Effector memory CD8-positive, alpha-beta T cell (primary cell): ENCODE results near the gene FANCM.
A peak's percentile ranks its signal among the peaks of the same experiment; 100 is the strongest.
"Not testable (repeated sequence)": the region's sequence is repeated elsewhere in the genome, so short reads cannot be mapped to it uniquely, and the experiment has no call there.

ENCODE experiments used
- ATAC-seq: fragments of 150-1000 bp; cut with Tn5 transposase; replicated peaks from 2 replicates; pipeline ENCODE4 v1.10.0; 2021; ENCODE audit warnings: mild to moderate bottlenecking, moderate library complexity
- DNase-seq, 3 experiments: peaks; one replicate each; pipeline ENCODE4 v3.0.0; 2021
- H3K27ac Mint-ChIP-seq, 2 donors: one replicate each; pipeline ENCODE4 v1.8.0; 2022; ENCODE audit warnings: mild to moderate bottlenecking in 2 of 2, mixed read lengths in 2 of 2, moderate library complexity in 2 of 2
- H3K27me3 Mint-ChIP-seq, 2 donors: one replicate each; pipeline ENCODE4 v1.8.0; 2022; ENCODE audit warnings: mixed read lengths in 2 of 2
- H3K36me3 Mint-ChIP-seq: one replicate; pipeline ENCODE4 v1.8.0; 2022; ENCODE audit warnings: mild to moderate bottlenecking, moderate library complexity, mixed read lengths; ENCODE audit not compliant: insufficient read depth
- H3K4me1 Mint-ChIP-seq, 2 donors: one replicate each; pipeline ENCODE4 v1.8.0; 2022; ENCODE audit warnings: low read depth in 2 of 2, mixed read lengths in 2 of 2
- H3K4me3 Mint-ChIP-seq, 2 donors: one replicate each; pipeline ENCODE4 v1.8.0; 2022; ENCODE audit warnings: mild to moderate bottlenecking in 2 of 2, mixed read lengths in 2 of 2, moderate library complexity in 2 of 2
- H3K9me3 Mint-ChIP-seq, 2 donors: one replicate each; pipeline ENCODE4 v1.8.0; 2022; ENCODE audit warnings: mixed read lengths in 2 of 2

The FANCM gene

DNA sequence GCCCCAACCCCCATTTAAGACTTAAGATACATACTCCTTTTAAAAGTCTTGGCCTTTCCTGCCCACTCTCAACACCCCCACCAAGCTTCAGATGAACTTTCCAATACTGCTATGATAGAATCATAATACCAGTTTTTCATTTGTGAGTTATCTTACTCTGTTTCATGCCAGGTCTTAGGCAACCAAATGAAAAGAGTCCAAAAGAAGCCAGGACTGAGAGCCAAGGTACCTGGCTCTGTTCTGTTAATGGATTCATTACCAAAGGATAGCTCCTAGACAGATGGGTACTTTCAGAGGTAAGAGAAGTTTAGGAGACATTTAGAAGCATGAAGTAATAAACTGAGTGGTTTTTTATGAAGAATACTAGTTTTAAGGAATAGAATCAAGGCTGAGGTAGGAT, 34.2 kb downstream of the FANCM start:
- Mint-ChIP-seq H3K4me3 (no peak overlapping the region), H3K4me1 (no peaks in the 10 kb centered on the region), H3K27me3 (no peaks in the 10 kb centered on the region), H3K27ac (no peak overlapping the region), H3K9me3 (no peaks in the 10 kb centered on the region), H3K36me3 (peaks cover 11% of the 10 kb centered on the region)
- no peak for DNase-seq
- no peak for ATAC-seq

DNA sequence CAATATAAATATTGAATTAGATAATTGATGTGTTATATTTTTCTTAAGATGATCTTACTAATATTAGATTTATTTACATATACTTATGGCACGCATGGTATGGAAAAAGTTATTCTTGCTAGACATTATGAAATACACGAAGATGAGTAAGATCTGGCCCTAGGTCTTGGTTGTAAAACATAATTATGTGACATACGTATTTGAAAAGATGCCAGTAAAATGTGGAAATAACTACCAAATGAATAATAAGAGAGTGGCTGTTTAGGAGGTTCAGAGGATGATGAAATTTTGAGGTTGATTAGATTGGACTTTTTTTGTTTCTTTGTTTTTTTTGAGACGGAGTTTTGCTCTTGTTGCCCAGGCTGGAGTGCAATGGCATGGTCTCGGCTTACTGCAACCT, 41.3 kb downstream of the FANCM start:
- Mint-ChIP-seq H3K9me3 (no peaks in the 10 kb centered on the region), H3K4me3 (no peak overlapping the region), H3K36me3 (peaks cover 4% of the 10 kb centered on the region), H3K27me3 (no peaks in the 10 kb centered on the region), H3K27ac (no peak overlapping the region), H3K4me1 (no peaks in the 10 kb centered on the region)
- no peak for ATAC-seq
- DNase-seq = no peak

DNA sequence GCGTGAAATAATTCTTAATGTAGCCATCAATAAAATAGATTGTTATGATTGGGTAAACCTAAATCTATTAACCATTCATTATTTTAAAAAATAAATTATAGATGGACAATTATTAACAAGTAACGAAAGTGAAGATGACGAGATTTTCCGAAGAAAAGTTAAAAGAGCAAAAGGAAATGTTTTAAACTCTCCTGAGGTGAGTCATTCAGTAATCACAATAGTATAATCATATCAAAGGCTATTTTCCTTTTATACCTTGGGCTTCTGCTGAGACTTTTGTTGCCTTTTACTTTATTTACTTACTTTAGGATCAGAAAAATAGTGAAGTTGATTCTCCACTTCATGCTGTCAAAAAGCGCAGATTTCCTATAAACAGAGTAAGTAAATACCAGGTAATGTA, 45.6 kb downstream of the FANCM start:
- Mint-ChIP-seq H3K4me3 (no peak overlapping the region), H3K27ac (no peak overlapping the region), H3K36me3 (peaks cover 6% of the 10 kb centered on the region), H3K4me1 (no peaks in the 10 kb centered on the region), H3K27me3 (no peaks in the 10 kb centered on the region), H3K9me3 (no peaks in the 10 kb centered on the region)
- no peak for DNase-seq
- no peak for ATAC-seq

DNA sequence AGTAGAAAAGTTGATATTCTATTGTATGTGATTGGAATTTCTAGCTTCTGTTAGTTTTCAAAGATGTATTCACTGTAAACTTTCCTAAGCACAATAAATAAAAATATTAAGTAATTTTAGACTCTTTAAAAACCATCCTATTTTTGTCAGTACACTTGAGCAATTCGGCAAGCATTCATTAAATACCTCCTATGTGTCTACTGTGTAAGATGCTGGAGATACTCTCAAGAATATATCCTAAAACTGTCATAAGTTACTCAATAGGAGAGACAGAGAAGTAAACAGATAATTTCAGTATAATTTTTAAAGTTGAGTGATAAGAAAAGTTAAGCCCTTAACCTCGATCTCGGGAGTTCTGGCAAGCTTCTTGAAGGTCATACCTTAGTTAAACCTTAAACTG, 46.1 kb downstream of the FANCM start:
- no peak overlapping the region for H3K4me3 Mint-ChIP-seq
- no peaks in the 10 kb centered on the region for H3K27me3 Mint-ChIP-seq

DNA sequence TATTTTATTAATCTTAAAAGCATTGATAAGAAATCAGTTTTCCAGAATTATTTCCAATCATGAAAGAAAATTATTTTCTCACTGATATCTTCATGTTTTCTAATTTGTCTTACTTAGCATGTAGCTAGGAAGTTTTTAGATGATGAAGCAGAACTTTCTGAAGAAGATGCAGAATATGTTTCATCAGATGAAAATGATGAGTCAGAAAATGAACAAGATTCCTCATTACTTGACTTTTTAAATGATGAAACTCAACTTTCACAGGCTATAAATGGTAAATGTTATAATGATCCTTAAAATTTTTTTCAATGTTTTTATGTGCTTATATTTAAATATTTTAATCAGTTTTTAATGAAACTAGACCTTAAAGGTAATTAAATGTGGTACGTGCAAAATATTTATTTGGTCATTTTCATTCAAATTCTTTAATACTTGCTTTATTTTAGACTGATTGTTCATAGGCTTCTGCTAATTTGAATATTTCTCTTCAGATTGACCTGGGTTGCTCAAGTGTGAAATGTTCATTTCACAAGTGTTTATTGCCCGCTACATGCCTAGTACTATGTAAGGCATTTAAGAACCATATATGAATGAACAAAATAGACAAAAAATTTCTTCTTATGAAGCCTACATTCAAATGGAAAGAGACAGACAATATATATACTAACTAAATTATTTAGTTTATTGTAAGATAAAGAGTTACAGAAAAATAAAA, 49.5 kb downstream of the FANCM start:
- ATAC-seq (no peak), DNase-seq (no peak)
- Mint-ChIP-seq H3K4me3 (no peak overlapping the region), H3K36me3 (peaks cover 13% of the 10 kb centered on the region), H3K4me1 (no peaks in the 10 kb centered on the region), H3K27me3 (no peaks in the 10 kb centered on the region), H3K27ac (no peak overlapping the region), H3K9me3 (no peaks in the 10 kb centered on the region)

More for the DNA sequence above, 46.1 kb downstream of the FANCM start:
- H3K9me3 Mint-ChIP-seq = no peaks in the 10 kb centered on the region
- DNase-seq = no peak
- no peak overlapping the region for H3K27ac Mint-ChIP-seq
- no peaks in the 10 kb centered on the region for H3K4me1 Mint-ChIP-seq
- peaks cover 6% of the 10 kb centered on the region for H3K36me3 Mint-ChIP-seq
- ATAC-seq = no peak

DNA sequence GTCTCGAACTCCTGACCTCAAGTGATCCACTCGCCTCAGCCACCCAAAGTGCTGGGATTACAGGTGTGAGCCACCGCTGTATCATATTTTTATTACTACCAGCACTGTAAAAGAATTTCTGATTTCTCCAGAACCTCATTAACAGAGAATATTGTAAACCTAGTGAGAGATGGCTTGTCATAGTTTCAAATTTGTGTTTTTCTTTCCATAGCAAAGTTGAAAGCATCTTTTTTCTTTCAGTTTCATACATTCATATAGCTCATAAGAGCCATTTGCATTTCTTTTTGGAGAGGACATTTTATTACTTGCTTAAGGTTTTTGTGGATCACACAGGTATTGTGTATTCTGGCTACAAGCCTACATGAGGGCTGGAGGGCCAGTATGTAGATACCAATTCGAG, 59.2 kb downstream of the FANCM start:
- H3K4me3 Mint-ChIP-seq = no peak overlapping the region
- no peaks in the 10 kb centered on the region for H3K27me3 Mint-ChIP-seq
- no peak for DNase-seq
- peak overlapping the region; percentile 41 to 51 for H3K27ac Mint-ChIP-seq
- ATAC-seq = no peak
- H3K9me3 Mint-ChIP-seq = no peaks in the 10 kb centered on the region
- peaks cover 7% of the 10 kb centered on the region for H3K36me3 Mint-ChIP-seq
- H3K4me1 Mint-ChIP-seq = no peaks in the 10 kb centered on the region

- DNase-seq = no peak
- no peaks in the 10 kb centered on the region for H3K4me1 Mint-ChIP-seq
- ATAC-seq = no peak
- no peaks in the 10 kb centered on the region for H3K9me3 Mint-ChIP-seq
- H3K36me3 Mint-ChIP-seq = peaks cover 13% of the 10 kb centered on the region
- H3K4me3 Mint-ChIP-seq = no peak overlapping the region
- no peaks in the 10 kb centered on the region for H3K27me3 Mint-ChIP-seq
- H3K27ac Mint-ChIP-seq = no peak overlapping the region
These were observed 62.8 kb downstream of the FANCM start for GRCh38 chr14:45198551-45198950.

DNA sequence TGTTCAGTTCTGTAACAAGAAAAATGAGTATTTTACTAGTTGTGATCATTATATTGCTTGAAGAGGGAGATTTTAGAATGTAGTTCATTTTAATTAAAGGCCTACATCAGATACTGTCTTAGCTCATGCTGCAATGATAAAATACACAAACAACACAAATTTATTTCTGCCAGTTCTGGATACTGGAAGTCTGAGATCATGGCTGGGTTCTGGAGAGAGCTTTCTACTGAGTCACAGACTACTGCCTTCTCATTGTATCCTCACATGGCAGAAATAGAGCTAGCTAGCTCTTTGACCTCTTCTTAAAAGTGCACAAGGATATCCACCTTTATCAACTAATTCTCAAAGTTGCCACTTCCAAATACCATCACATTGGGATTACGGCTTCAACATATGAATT, 63.5 kb downstream of the FANCM start:
- H3K27ac Mint-ChIP-seq = no peak overlapping the region
- no peak for ATAC-seq
- no peak for DNase-seq
- no peaks in the 10 kb centered on the region for H3K4me1 Mint-ChIP-seq
- H3K36me3 Mint-ChIP-seq = peaks cover 13% of the 10 kb centered on the region
- H3K27me3 Mint-ChIP-seq = no peaks in the 10 kb centered on the region
- H3K4me3 Mint-ChIP-seq = no peak overlapping the region
- no peaks in the 10 kb centered on the region for H3K9me3 Mint-ChIP-seq

GRCh38 chr14:45201905-45202304, 66.2 kb downstream of the FANCM start:
- Mint-ChIP-seq H3K27me3 (no peaks in the 10 kb centered on the region), H3K4me3 (no peak overlapping the region), H3K27ac (peak overlapping the region in 1 of 2 donors; percentile 54), H3K4me1 (peaks cover 0 to 1% of the 10 kb centered on the region in 2 donors), H3K36me3 (peaks cover 24% of the 10 kb centered on the region), H3K9me3 (no peaks in the 10 kb centered on the region)
- ATAC-seq (peak; percentile 58), DNase-seq (no peak)

GRCh38 chr14:45204241-45204640, 68.5 kb downstream of the FANCM start:
- Mint-ChIP-seq H3K4me3 (no peak overlapping the region), H3K36me3 (peaks cover 20% of the 10 kb centered on the region), H3K4me1 (peaks cover 0 to 1% of the 10 kb centered on the region in 2 donors), H3K27ac (peak overlapping the region in 1 of 2 donors; percentile 38), H3K27me3 (no peaks in the 10 kb centered on the region), H3K9me3 (no peaks in the 10 kb centered on the region)
- ATAC-seq = no peak
- no peak for DNase-seq

DNA sequence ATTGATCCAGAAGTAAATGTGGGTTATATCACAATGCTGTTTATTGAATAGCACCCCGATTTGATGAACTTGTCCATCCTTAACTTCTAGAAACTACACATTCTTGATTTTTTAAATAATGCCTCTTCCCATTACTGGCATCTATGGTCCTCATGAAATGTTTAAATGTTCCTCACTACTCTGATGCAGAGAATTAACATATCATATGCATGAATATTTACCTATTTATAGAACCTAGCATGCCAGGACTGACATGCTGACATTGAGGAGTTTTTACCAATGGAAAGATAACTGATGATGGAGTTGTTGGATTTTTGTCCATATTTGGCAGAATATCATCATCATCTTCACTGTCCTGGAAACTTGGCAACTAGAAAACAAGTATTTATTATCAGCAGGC, 74.4 kb downstream of the FANCM start:
- peaks cover 29% of the 10 kb centered on the region for H3K36me3 Mint-ChIP-seq
- H3K4me3 Mint-ChIP-seq = no peak overlapping the region
- peaks cover 0 to 1% of the 10 kb centered on the region in 2 donors for H3K4me1 Mint-ChIP-seq
- DNase-seq (no peak), ATAC-seq (no peak)
- no peaks in the 10 kb centered on the region for H3K9me3 Mint-ChIP-seq
- no peak overlapping the region for H3K27ac Mint-ChIP-seq
- H3K27me3 Mint-ChIP-seq = no peaks in the 10 kb centered on the region

DNA sequence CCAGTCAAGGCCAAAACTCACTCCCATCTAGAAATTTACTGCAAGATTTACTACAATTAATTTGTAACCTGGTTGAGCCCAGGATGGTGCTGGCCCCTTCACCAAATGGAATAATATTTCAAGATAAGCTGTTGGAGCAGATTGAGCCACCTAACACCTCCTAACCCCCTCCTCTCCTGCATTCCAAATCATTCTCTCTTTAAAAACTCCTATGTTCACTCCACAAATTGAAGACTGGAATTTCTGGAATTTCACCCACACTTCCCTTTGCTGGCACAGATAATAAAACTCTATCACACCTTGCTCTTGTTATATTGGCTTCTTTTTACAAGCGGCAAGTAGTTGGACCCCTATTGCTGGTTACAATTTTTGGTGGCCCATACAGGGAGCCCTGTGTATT, 75.6 kb downstream of the FANCM start:
- Mint-ChIP-seq H3K36me3 (peaks cover 21% of the 10 kb centered on the region), H3K27ac (no peak overlapping the region)

DNA sequence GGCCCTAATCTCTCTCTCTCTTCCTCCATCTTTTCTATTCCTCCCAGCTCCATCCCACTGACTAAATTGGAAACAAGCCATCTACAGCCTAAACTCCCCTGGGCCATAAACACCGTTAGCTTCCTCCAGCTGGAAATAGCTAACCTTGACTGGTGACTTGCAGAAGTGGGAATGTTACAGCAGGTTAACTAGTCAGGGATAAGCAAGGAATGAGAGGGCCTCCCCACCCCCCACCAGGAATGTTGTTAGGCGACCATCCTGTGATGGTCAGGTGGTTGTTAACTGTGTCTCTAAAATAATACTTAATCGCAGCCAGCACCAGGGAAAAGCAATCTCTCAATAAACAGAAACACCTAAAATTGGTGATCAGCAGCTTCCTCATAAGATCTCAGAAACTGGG, 76.5 kb downstream of the FANCM start:
- Mint-ChIP-seq H3K27ac (peak overlapping the region in 1 of 2 donors; percentile 63), H3K4me1 (no peaks in the 10 kb centered on the region), H3K27me3 (no peaks in the 10 kb centered on the region), H3K4me3 (no peak overlapping the region), H3K9me3 (no peaks in the 10 kb centered on the region), H3K36me3 (peaks cover 22% of the 10 kb centered on the region)
- DNase-seq (no peak), ATAC-seq (no peak)

More for the DNA sequence above, 75.6 kb downstream of the FANCM start:
- ATAC-seq = no peak
- Mint-ChIP-seq H3K4me1 (no peaks in the 10 kb centered on the region), H3K27me3 (no peaks in the 10 kb centered on the region), H3K9me3 (no peaks in the 10 kb centered on the region), H3K4me3 (no peak overlapping the region)
- DNase-seq = no peak

DNA sequence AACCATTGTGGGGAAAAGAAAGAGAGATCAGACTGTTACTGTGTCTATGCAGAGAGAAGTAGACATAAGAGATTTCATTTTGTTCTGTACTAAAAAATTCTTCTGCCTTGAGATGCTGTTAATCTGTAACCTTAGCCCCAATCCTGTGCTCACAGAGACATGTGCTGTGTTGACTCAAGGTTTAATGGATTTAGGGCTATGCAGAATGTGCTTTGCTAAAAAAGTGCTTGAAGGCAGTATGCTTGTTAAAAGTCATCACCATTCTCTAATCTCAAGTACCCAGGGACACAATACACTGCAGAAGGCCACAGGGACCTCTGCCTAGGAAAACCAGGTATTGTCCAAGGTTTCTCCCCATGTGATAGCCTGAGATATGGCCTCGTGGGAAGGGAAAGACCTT, 78.0 kb downstream of the FANCM start:
- peak overlapping the region in 1 of 2 donors; percentile 74 for H3K27ac Mint-ChIP-seq
- ATAC-seq, H3K27me3 Mint-ChIP-seq, H3K9me3 Mint-ChIP-seq, H3K4me1 Mint-ChIP-seq, H3K4me3 Mint-ChIP-seq, DNase-seq: not testable (repeated sequence)
- H3K36me3 Mint-ChIP-seq = peaks cover 28% of the 10 kb centered on the region
